ENCODE results near the gene SMPDL3A.

Gene SMPDL3A

DNA sequence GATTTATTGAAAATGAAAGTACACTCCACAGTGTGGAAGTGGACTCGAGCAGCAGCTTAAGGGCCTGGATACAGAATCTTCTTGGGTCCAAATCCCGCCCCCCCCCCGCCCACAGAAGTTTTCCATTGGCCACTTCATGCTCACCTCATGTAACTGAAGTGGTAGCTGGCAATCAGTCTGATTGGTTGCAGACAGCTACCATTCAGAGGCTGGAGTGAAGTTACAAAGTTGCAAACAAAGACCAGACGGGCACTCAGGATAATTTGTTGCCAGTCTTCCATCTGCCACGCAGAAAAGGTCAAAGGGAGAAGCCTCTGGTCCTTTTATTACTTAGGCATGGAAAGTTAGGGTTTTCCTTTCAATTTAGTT is 35.4 kb upstream of the SMPDL3A start:
- CTCF ChIA-PET: no interaction called here
- DNase-seq (ENCODE audit: extremely low spot score): no peak
- TF ChIP-seq FOXM1 (IDR thresholded peaks at IDR 0.05; ENCODE audit: borderline replicate concordance): no peak
- no peak for TF ChIP-seq HDGF (IDR thresholded peaks at IDR 0.05; ENCODE audit: borderline replicate concordance)
- TF ChIP-seq ARNT (IDR thresholded peaks at IDR 0.05): no peak
- POLR2A ChIA-PET: interaction anchor here (2.8 kb wide), 1 partner anchor 36 kb away, joined by 8 read pairs; the partner anchor contains the start of gene SMPDL3A

DNA sequence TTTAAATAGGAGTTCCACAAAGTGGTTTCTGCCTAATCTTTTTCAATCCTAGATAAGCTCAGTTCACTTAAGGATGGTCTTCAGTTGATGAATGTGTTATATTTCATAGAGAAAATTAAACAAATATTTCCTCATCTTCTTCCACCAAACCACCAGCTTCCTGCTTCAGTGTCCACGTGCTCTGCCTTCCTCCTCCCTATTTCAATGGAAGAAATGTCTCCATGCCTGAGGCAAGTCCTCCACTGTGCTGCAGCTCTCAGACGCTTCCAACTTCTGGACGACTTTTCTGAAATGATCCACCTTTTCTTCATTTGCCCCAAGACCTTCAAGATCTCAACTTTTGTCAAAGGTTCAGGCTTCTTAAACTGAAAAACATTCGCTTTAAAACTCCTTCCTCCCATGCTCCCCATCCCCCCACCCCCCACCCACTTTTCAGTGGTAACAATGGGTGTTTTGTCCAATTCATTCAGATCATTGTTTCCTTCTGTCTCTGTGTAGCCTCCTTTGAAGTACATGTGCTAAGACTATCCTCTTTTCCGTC is 34.8 kb upstream of the SMPDL3A start:
- no peak for TF ChIP-seq TARDBP (IDR thresholded peaks at IDR 0.05)
- TF ChIP-seq FOXK2 (IDR thresholded peaks at IDR 0.05): no peak
- no peak for TF ChIP-seq L3MBTL2 (conservative IDR thresholded peaks at IDR 0.05)
- no peak for TF ChIP-seq ELF4 (IDR thresholded peaks at IDR 0.05)
- no peak for TF ChIP-seq FOXA1 (IDR thresholded peaks at IDR 0.05)
- TF ChIP-seq NFRKB (IDR thresholded peaks at IDR 0.05): no peak
- TF ChIP-seq SUZ12 (IDR thresholded peaks at IDR 0.05): no peak
- no peak for TF ChIP-seq HDGF (IDR thresholded peaks at IDR 0.05; ENCODE audit: borderline replicate concordance)
- no peak for TF ChIP-seq FOXM1 (IDR thresholded peaks at IDR 0.05; ENCODE audit: borderline replicate concordance)
- TF ChIP-seq BHLHE40 (IDR thresholded peaks at IDR 0.05; ENCODE audit: borderline replicate concordance): no peak
- no peak for TF ChIP-seq CTBP1 (IDR thresholded peaks at IDR 0.05; ENCODE audit: borderline replicate concordance)
- TF ChIP-seq ZNF384 (IDR thresholded peaks at IDR 0.05): no peak
- TF ChIP-seq SP1 (IDR thresholded peaks at IDR 0.05): no peak
- TF ChIP-seq LEF1 (IDR thresholded peaks at IDR 0.05; ENCODE audit: borderline replicate concordance): no peak
- TF ChIP-seq, protein P1, sequence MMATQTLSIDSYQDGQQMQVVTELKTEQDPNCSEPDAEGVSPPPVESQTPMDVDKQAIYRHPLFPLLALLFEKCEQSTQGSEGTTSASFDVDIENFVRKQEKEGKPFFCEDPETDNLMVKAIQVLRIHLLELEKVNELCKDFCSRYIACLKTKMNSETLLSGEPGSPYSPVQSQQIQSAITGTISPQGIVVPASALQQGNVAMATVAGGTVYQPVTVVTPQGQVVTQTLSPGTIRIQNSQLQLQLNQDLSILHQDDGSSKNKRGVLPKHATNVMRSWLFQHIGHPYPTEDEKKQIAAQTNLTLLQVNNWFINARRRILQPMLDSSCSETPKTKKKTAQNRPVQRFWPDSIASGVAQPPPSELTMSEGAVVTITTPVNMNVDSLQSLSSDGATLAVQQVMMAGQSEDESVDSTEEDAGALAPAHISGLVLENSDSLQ (IDR thresholded peaks at IDR 0.05): no peak

DNA sequence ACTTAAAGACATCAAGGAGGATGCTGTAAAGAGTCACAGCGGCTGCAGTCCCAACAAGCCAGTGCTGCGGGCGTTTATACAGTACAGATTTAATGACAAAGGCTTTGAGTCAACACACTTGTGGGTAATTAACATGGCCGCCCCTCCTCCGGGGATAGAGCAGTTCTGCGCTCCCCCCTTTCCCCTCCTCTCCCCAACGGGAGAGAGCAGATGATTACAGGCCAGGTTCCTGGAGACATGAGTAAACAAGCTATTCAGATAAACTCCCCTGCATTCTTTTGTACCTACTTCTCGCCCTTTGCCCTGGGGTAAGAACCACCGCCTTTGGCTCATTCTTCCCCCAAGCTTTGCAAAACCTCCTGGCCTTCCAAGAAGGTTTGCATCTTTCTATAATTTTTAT is 33.2 kb upstream of the SMPDL3A start:
- POLR2A ChIA-PET: no interaction called here
- CTCF ChIA-PET: no interaction called here
- DNase-seq (ENCODE audit: extremely low spot score): no peak

More for the DNA sequence above, 34.8 kb upstream of the SMPDL3A start:
- ChIA-PET CTCF (no interaction called here), POLR2A (interaction anchor here (2.8 kb wide), 1 partner anchor 35 kb away, joined by 8 read pairs; the partner anchor contains the start of gene SMPDL3A)
- no peak for DNase-seq (ENCODE audit: extremely low spot score)

DNA sequence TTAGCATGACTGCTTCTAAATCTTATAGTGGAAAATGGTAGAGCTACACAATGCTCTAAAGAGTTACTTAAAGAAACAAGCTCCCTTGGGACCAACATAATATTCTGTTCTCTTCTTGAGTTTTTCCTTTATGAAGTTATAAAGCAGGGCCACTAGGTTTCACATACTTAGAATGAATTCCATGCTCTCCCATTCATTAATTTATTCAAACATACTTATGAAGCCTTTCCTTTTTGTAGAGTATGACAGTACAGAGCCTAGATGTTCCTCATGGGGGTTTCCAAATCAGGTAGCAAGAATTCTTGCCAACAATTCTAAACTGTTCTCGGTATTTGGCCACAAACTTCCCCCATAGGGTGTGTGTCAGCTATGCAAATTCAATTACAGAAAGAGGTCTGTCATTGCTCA is 30.1 kb upstream of the SMPDL3A start:
- ChIA-PET CTCF (interaction anchor here (0.7 kb wide), 1 partner anchor 12 kb away, joined by 3 read pairs; no protein-coding TSS in a partner anchor), POLR2A (no interaction called here)
- DNase-seq (ENCODE audit: extremely low spot score): no peak
- TF ChIP-seq FOXA1 (IDR thresholded peaks at IDR 0.05) (no peak), BHLHE40 (IDR thresholded peaks at IDR 0.05; ENCODE audit: borderline replicate concordance) (no peak), SUZ12 (IDR thresholded peaks at IDR 0.05) (no peak), NFRKB (IDR thresholded peaks at IDR 0.05) (no peak), ZNF384 (IDR thresholded peaks at IDR 0.05) (no peak)

More for the DNA sequence above, 33.2 kb upstream of the SMPDL3A start:
- TF ChIP-seq, protein P1 (IDR thresholded peaks at IDR 0.05): no peak
- TF ChIP-seq ARNT (IDR thresholded peaks at IDR 0.05): no peak
- no peak for TF ChIP-seq LEF1 (IDR thresholded peaks at IDR 0.05; ENCODE audit: borderline replicate concordance)
- TF ChIP-seq FOXK2 (IDR thresholded peaks at IDR 0.05): no peak
- no peak for TF ChIP-seq SUZ12 (IDR thresholded peaks at IDR 0.05)
- no peak for TF ChIP-seq HDGF (IDR thresholded peaks at IDR 0.05; ENCODE audit: borderline replicate concordance)
- TF ChIP-seq L3MBTL2 (conservative IDR thresholded peaks at IDR 0.05): no peak
- no peak for TF ChIP-seq CTBP1 (IDR thresholded peaks at IDR 0.05; ENCODE audit: borderline replicate concordance)
- TF ChIP-seq SP1 (IDR thresholded peaks at IDR 0.05): no peak
- no peak for TF ChIP-seq ELF4 (IDR thresholded peaks at IDR 0.05)
- no peak for TF ChIP-seq FOXM1 (IDR thresholded peaks at IDR 0.05; ENCODE audit: borderline replicate concordance)
- no peak for TF ChIP-seq TARDBP (IDR thresholded peaks at IDR 0.05)
- TF ChIP-seq NFRKB (IDR thresholded peaks at IDR 0.05): no peak

DNA sequence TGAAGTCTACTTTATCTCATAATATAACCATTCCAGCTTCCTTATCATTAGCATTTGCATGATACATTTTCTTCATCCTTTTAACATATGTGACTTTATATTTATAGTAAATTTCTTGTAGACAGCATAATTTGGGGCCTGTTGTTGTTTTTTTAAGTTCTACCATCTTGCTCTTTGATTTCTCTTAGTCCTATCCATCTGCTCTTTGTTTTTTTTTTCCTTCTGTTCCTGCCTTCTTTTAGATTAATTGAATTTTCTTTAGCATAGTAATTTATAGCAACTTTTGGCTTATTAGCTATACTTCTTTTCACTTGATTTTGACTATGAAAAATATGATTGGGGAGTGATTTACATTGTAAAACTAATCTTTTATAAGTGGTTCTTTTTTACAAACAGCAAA is 28.7 kb upstream of the SMPDL3A start:
- CTCF ChIA-PET: interaction anchor here (0.7 to 1.0 kb wide), 2 partner anchors 15 to 109 kb away, joined by 3 read pairs; no protein-coding TSS in a partner anchor
- POLR2A ChIA-PET: no interaction called here

DNA sequence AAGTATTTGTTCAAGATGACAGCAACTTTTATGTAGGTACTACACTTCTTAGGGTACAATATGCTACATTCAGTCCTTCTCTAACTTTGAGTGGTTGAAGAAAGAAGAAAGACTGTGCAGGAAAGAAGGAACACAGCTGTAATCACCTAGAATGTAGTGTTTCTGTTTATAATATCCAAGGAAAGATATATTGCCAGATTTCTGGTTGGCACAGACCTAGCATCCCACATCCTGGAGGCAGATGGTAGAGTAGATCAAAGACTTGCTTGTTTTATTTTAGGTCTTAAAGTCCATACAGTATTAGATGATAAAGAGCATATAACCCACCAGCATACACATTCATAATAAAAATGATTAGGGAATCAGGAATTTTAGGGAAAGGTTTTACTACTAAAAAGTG is 22.8 kb upstream of the SMPDL3A start:
- DNase-seq (ENCODE audit: extremely low spot score): no peak
- ChIA-PET POLR2A (no interaction called here), CTCF (no interaction called here)
- TF ChIP-seq BHLHE40 (IDR thresholded peaks at IDR 0.05; ENCODE audit: borderline replicate concordance) (no peak), HDGF (IDR thresholded peaks at IDR 0.05; ENCODE audit: borderline replicate concordance) (no peak), LEF1 (IDR thresholded peaks at IDR 0.05; ENCODE audit: borderline replicate concordance) (no peak), ZNF384 (IDR thresholded peaks at IDR 0.05) (no peak), FOXA1 (IDR thresholded peaks at IDR 0.05) (no peak), SUZ12 (IDR thresholded peaks at IDR 0.05) (no peak), L3MBTL2 (conservative IDR thresholded peaks at IDR 0.05) (no peak), FOXM1 (IDR thresholded peaks at IDR 0.05; ENCODE audit: borderline replicate concordance) (no peak), TARDBP (IDR thresholded peaks at IDR 0.05) (no peak)

More for the DNA sequence above, 28.7 kb upstream of the SMPDL3A start:
- TF ChIP-seq SP1 (IDR thresholded peaks at IDR 0.05) (no peak), ZNF384 (IDR thresholded peaks at IDR 0.05) (no peak), ARNT (IDR thresholded peaks at IDR 0.05) (no peak)
- no peak for DNase-seq (ENCODE audit: extremely low spot score)

DNA sequence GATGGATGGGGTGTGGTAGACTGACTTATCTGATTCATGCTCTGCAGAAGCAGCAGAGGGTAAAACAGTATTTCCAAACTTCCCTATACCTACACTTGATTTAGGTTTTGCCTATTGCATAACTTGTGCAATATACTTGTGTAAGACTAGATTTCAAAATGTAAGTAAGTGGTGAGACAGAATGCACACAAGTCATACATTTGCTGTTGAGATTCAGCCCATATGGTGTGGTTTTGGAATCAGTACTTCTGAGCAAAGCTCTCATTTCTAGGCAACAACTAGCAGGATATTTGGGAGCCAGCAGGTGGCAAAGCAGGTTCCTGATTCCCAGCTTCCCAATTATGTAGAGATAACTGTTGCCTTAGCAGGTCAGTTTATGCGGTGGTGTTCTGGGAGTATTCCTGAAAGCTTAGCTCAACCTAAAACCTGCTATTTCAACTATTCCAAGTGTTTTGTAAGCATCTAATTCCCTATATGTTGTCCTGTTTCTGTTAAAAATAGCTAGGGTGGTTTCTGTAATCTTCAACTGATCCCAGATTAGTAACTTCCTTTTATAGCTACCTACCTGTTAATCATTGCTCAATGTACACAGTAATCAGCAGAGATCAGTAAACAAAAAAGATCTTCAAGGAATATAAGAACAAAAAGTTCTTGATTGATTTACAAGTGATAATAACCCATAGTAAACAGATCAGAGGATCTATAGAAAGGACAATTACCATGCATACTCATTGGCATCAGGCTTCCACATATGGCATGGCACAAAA is 18.0 kb upstream of the SMPDL3A start:
- no peak for DNase-seq (ENCODE audit: extremely low spot score)
- ChIA-PET POLR2A (no interaction called here), CTCF (interaction anchor here (0.5 to 0.6 kb wide), 2 partner anchors 12 to 284 kb away, joined by 3 read pairs; no protein-coding TSS in a partner anchor)
- TF ChIP-seq FOXA1 (IDR thresholded peaks at IDR 0.05) (no peak), FOXK2 (IDR thresholded peaks at IDR 0.05) (no peak), NFRKB (IDR thresholded peaks at IDR 0.05) (no peak)

Measured in HEK293T (cell line).